Upper lobe of left lung (tissue), 4 donors: ENCODE measurements around the gene GNG7.

ENCODE experiments used
- POLR2A ChIP-seq, 4 donors: fragments of 450-650 bp; IDR thresholded peaks; one replicate each; pipeline ENCODE4 v1.5.1; 2016 to 2017; ENCODE audit warnings: antibody characterized with exemption in 4 of 4, mild to moderate bottlenecking in 2 of 4
- POLR2AphosphoS5 ChIP-seq, 2 donors: sonication (generic); formaldehyde crosslinking; IDR thresholded peaks; one replicate each; pipeline ENCODE4 v1.5.1; 2017; ENCODE audit warnings: antibody characterized with exemption in 2 of 2
- TF ChIP-seq, protein P1 (sequence below), 6 experiments: fragments of 450-650 bp in 4 of 6; fragments of 200-600 bp in 2 of 6; sonication (generic) in 2 of 6; IDR thresholded peaks; one replicate each; pipeline ENCODE4 v1.5.1; 2016 to 2019; ENCODE audit warnings: antibody characterized with exemption in 6 of 6

- TF ChIP-seq POLR2AphosphoS5 (IDR thresholded peaks at IDR 0.05) = peak in 1 of 2 donors; percentile 27
- TF ChIP-seq, protein P1, sequence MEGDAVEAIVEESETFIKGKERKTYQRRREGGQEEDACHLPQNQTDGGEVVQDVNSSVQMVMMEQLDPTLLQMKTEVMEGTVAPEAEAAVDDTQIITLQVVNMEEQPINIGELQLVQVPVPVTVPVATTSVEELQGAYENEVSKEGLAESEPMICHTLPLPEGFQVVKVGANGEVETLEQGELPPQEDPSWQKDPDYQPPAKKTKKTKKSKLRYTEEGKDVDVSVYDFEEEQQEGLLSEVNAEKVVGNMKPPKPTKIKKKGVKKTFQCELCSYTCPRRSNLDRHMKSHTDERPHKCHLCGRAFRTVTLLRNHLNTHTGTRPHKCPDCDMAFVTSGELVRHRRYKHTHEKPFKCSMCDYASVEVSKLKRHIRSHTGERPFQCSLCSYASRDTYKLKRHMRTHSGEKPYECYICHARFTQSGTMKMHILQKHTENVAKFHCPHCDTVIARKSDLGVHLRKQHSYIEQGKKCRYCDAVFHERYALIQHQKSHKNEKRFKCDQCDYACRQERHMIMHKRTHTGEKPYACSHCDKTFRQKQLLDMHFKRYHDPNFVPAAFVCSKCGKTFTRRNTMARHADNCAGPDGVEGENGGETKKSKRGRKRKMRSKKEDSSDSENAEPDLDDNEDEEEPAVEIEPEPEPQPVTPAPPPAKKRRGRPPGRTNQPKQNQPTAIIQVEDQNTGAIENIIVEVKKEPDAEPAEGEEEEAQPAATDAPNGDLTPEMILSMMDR (IDR thresholded peaks at IDR 0.05) = no peak
- TF ChIP-seq POLR2A (IDR thresholded peaks at IDR 0.05) = peak in 1 of 4 donors; percentile 72
Measured at GRCh38 chr19:2616741-2617392, 85.6 kb downstream of the GNG7 start.
